Measurements from ENCODE around the gene DIP2A. TPM values are rescaled to one million over a fixed set of nuclear protein-coding genes. Genes with fewer than 3 reads are reported as not detected.

DIP2A gene
- total and polyA plus RNA-seq, 11 donors, result 13.4 to 31.9 (median 22.6) TPM

GRCh38 chr21:46555225-46555617 lies 96.5 kb downstream of the DIP2A start:
- H3K27me3 ChIP-seq, result no peaks in the 10 kb centered on the region
- H3K4me3 ChIP-seq, result no peak overlapping the region
- peaks cover 0 to 99% (median 87%) of the 10 kb centered on the region in 9 donors for H3K36me3 ChIP-seq
- 64 to 83% (median 71%) methylated on average over 6 to 9 of the region's 9 CpGs for WGBS, 4 donors
- H3K9me3 ChIP-seq, result no peaks in the 10 kb centered on the region
- intact Hi-C loops (cut with DNase I), result no loop called here
- TF ChIP-seq POLR2A (IDR thresholded peaks at IDR 0.05), result no peak
- TF ChIP-seq CTCF (IDR thresholded peaks at IDR 0.05), result no peak
- ATAC-seq, result peak in 3 of 4 donors; percentile 46 to 52 (median 47)
- no peak for DNase-seq
- H3K4me1 ChIP-seq, result peaks cover 3 to 50% (median 14%) of the 10 kb centered on the region in 12 donors
- peak overlapping the region in 10 of 12 donors; percentile 11 to 82 (median 59) for H3K27ac ChIP-seq

- Histone ChIP-seq H3K36me3 (peaks cover 0 to 99% (median 87%) of the 10 kb centered on the region in 9 donors), H3K27ac (peak overlapping the region in 10 of 12 donors; percentile 11 to 82 (median 59)), H3K4me1 (peaks cover 3 to 49% (median 15%) of the 10 kb centered on the region in 12 donors), H3K9me3 (no peaks in the 10 kb centered on the region), H3K27me3 (no peaks in the 10 kb centered on the region), H3K4me3 (no peak overlapping the region)
- ATAC-seq (peak; percentile 66 to 80 (median 77)), DNase-seq (peak in 1 of 5 donors; percentile 67)
- intact Hi-C loops (cut with DNase I), result no loop called here
- TF ChIP-seq CTCF (IDR thresholded peaks at IDR 0.05) (no peak), POLR2A (IDR thresholded peaks at IDR 0.05) (no peak)
- 55 to 76% (median 74%) methylated on average over 16 of the region's 16 CpGs for WGBS, 4 donors
Observed at GRCh38 chr21:46555678-46556077, 97.0 kb downstream of the DIP2A start.

- H3K27ac ChIP-seq, result no peak overlapping the region
- H3K27me3 ChIP-seq, result no peaks in the 10 kb centered on the region
- intact Hi-C loops (cut with DNase I), result no loop called here
- H3K9me3 ChIP-seq, result no peaks in the 10 kb centered on the region
- ATAC-seq (no peak), DNase-seq (no peak)
- 96 to 98% (median 97%) methylated on average over 13 of the region's 13 CpGs for WGBS, 4 donors
- H3K36me3 ChIP-seq, result peaks cover 0 to 99% (median 87%) of the 10 kb centered on the region in 9 donors
- H3K4me1 ChIP-seq, result peaks cover 3 to 38% (median 15%) of the 10 kb centered on the region in 12 donors
- no peak overlapping the region for H3K4me3 ChIP-seq
- no peak for TF ChIP-seq CTCF (IDR thresholded peaks at IDR 0.05)
- no peak for TF ChIP-seq POLR2A (IDR thresholded peaks at IDR 0.05)
Observed at GRCh38 chr21:46556802-46557201, 98.1 kb downstream of the DIP2A start.

- H3K9me3 ChIP-seq, result no peaks in the 10 kb centered on the region
- 89 to 95% (median 92%) methylated on average over 14 of the region's 14 CpGs for WGBS, 4 donors
- TF ChIP-seq CTCF (IDR thresholded peaks at IDR 0.05) (no peak), POLR2A (IDR thresholded peaks at IDR 0.05) (no peak)
- ATAC-seq (no peak), DNase-seq (no peak)
- peaks cover 0 to 99% (median 87%) of the 10 kb centered on the region in 9 donors for H3K36me3 ChIP-seq
- no peak overlapping the region for H3K4me3 ChIP-seq
- peak overlapping the region in 1 of 12 donors; percentile 86 for H3K27ac ChIP-seq
- H3K4me1 ChIP-seq, result peaks cover 3 to 32% (median 15%) of the 10 kb centered on the region in 12 donors
- H3K27me3 ChIP-seq, result no peaks in the 10 kb centered on the region
- intact Hi-C loops (cut with DNase I), result no loop called here
Observed at GRCh38 chr21:46557469-46557868, 98.8 kb downstream of the DIP2A start.
